Uterus (tissue), 2 donors: ENCODE results near the gene KRTAP5-8.

Experiments
- CTCF ChIP-seq, 4 experiments: fragments of 200-600 bp in 2 of 4; fragments of 450-650 bp in 2 of 4; sonication (generic) in 2 of 4; IDR thresholded peaks; one replicate each; pipeline ENCODE4 v1.5.1; 2016 to 2019; ENCODE audit warnings: antibody characterized with exemption in 4 of 4, mild to moderate bottlenecking in 2 of 4, moderate library complexity in 1 of 4
- POLR2A ChIP-seq, 2 donors: fragments of 450-650 bp; IDR thresholded peaks; one replicate each; pipeline ENCODE4 v1.6.1; 2016; ENCODE audit warnings: antibody characterized with exemption in 2 of 2, mild to moderate bottlenecking in 1 of 2, moderate library complexity in 1 of 2

DNA sequence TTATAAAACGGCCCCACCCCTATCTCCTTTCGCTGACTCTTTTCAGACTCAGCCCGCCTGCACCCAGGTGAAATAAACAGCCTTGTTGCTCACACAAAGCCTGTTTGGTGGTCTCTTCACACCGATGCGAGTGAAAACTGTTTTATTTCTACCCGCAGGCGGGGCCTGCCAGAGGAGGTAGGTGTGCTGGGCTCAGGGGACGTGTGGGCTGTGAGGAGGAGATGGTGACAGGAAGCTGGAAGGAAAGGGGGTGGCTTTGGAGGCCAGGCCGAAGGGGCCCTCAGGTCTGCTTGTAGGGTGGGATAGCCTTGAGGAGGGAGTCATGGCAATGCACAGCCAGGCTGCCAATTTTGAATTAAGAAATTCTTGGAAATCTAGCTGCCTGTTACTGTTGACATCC lies 32.0 kb upstream of the KRTAP5-8 start:
- no peak for TF ChIP-seq CTCF (IDR thresholded peaks at IDR 0.05)
- no peak for TF ChIP-seq POLR2A (IDR thresholded peaks at IDR 0.05)
